ENCODE measurements around the gene BTRC.
"Not testable (repeated sequence)": the region's sequence is repeated elsewhere in the genome, so short reads cannot be mapped to it uniquely, and the experiment has no call there.

Gene BTRC

GRCh38 chr10:101353692-101354327 lies at the start of gene BTRC:
BTRC (plus strand) TSS chr10:101354165; CDS start chr10:101354181, 16 bp downstream.
- DNase-seq, result peak; percentile 75 to 99 (median 97)

GRCh38 chr10:101304316-101304715 lies 49.6 kb upstream of the BTRC start:
- peak in 21 of 56 donors; percentile 6 to 71 (median 28) for DNase-seq

- DNase-seq, result peak in 3 of 56 donors; percentile 3 to 40 (median 13)
Observed at GRCh38 chr10:101305320-101306241, 48.4 kb upstream of the BTRC start.

GRCh38 chr10:101308051-101308450 lies 45.9 kb upstream of the BTRC start:
- DNase-seq, result no peak

GRCh38 chr10:101310529-101311184 lies 43.3 kb upstream of the BTRC start:
- DNase-seq, result peak in 13 of 56 donors; percentile 11 to 57 (median 36)

GRCh38 chr10:101311185-101312066 lies 42.5 kb upstream of the BTRC start:
- DNase-seq, result peak in 33 of 56 donors; percentile 14 to 75 (median 45)

GRCh38 chr10:101319241-101319915 lies 34.6 kb upstream of the BTRC start:
- DNase-seq, result peak in 39 of 56 donors; percentile 11 to 87 (median 57)

- DNase-seq, result no peak
Observed at GRCh38 chr10:101321073-101321472, 32.9 kb upstream of the BTRC start.

- peak in 3 of 56 donors; percentile 5 to 27 (median 18) for DNase-seq
Observed at GRCh38 chr10:101322266-101323108, 31.5 kb upstream of the BTRC start.

GRCh38 chr10:101323495-101323894 lies 30.5 kb upstream of the BTRC start:
- no peak for DNase-seq

- not testable (repeated sequence) for DNase-seq
Observed at GRCh38 chr10:101327454-101327853, 26.5 kb upstream of the BTRC start.

GRCh38 chr10:101329341-101330032 lies 24.5 kb upstream of the BTRC start:
- no peak for DNase-seq

- DNase-seq, result peak in 1 of 56 donors; percentile 46
Observed at GRCh38 chr10:101330231-101330630, 23.7 kb upstream of the BTRC start.

- peak in 27 of 56 donors; percentile 10 to 71 (median 37) for DNase-seq
Observed at GRCh38 chr10:101330631-101331225, 23.2 kb upstream of the BTRC start.

- DNase-seq, result peak in 6 of 56 donors; percentile 12 to 57 (median 16)
Observed at GRCh38 chr10:101331956-101332355, 22.0 kb upstream of the BTRC start.

GRCh38 chr10:101334259-101334658 lies 19.7 kb upstream of the BTRC start:
- DNase-seq, result not testable (repeated sequence)

GRCh38 chr10:101336382-101336781 lies 17.6 kb upstream of the BTRC start:
- DNase-seq, result no peak

GRCh38 chr10:101337836-101338235 lies 16.1 kb upstream of the BTRC start:
- no peak for DNase-seq

Data from nucleus accumbens (tissue), 56 donors.